PC-3 (cell line): ENCODE measurements around the gene CD300LG. TPM values are rescaled to one million over a fixed set of nuclear protein-coding genes. Genes with fewer than 3 reads are reported as not detected.

Experiments used
- ATAC-seq: fragments of 200-7000 bp; cut with Tn5 transposase; 2 replicates; pipeline ENCODE4 v1.9.1; 2020; ENCODE audit warnings: mild to moderate bottlenecking, moderate library complexity
- BruUV-seq: library from RNA; stranded (reverse); fragments of 400-500 nt; replicated peaks from 2 replicates; lab custom pipeline; 2021; lab: Mats Ljungman, UMichigan
- CTCF ChIA-PET: fragments of 300-600 bp; sonication (Branson Sonifier 250); formaldehyde crosslinking; loops from one replicate; lab custom pipeline; 2022; ENCODE audit warnings: antibody characterized with exemption; lab: Charles Lee
- POLR2A ChIA-PET: fragments of 300-600 bp; sonication (Branson Sonifier 250); formaldehyde crosslinking; loops from one replicate; lab custom pipeline; 2022; ENCODE audit warnings: antibody characterized with exemption; ENCODE audit not compliant: unreplicated experiment; lab: Charles Lee
- DNase-seq: peaks from one replicate; pipeline ENCODE4 v3.0.0-alpha.2; 2015
- H2AFZ ChIP-seq: fragments of 300-600 bp; sonication (generic); 2 replicates; pipeline ENCODE4 v1.6.0; 2016; ENCODE audit warnings: antibody characterized with exemption, low read length
- H3F3A ChIP-seq: fragments of 300-600 bp; sonication (generic); one replicate; pipeline ENCODE4 v1.6.0; 2017; ENCODE audit warnings: antibody characterized with exemption, low read length, control low read depth, mild to moderate bottlenecking; ENCODE audit not compliant: unreplicated experiment
- H3K27ac ChIP-seq: fragments of 300-600 bp; sonication (generic); 2 replicates; pipeline ENCODE4 v1.5.1; 2016; ENCODE audit warnings: mild to moderate bottlenecking, low read length
- H3K27me3 ChIP-seq: fragments of 300-600 bp; sonication (generic); 2 replicates; pipeline ENCODE4 v1.6.1; 2016; ENCODE audit warnings: low read length, mixed read lengths
- H3K36me3 ChIP-seq: fragments of 300-600 bp; sonication (generic); 2 replicates; pipeline ENCODE4 v1.6.1; 2016; ENCODE audit warnings: low read depth, mixed run types, low read length, mixed read lengths
- H3K4me1 ChIP-seq: fragments of 300-600 bp; sonication (generic); 2 replicates; pipeline ENCODE4 v1.5.1; 2016; ENCODE audit warnings: low read length; ENCODE audit not compliant: insufficient read depth
- H3K4me2 ChIP-seq: fragments of 300-600 bp; sonication (generic); 2 replicates; pipeline ENCODE4 v1.6.0; 2016; ENCODE audit warnings: low read length
- H3K4me3 ChIP-seq: fragments of 300-600 bp; sonication (generic); 2 replicates; pipeline ENCODE4 v1.5.1; 2016; ENCODE audit warnings: mild to moderate bottlenecking, low read length, mixed read lengths
- H3K79me2 ChIP-seq: fragments of 300-600 bp; sonication (generic); 2 replicates; pipeline ENCODE4 v1.6.1; 2017; ENCODE audit warnings: low read length, mixed read lengths
- H3K9ac ChIP-seq: fragments of 300-600 bp; sonication (generic); 2 replicates; pipeline ENCODE4 v1.6.0; 2016; ENCODE audit warnings: mild to moderate bottlenecking, low read length
- H3K9me2 ChIP-seq: fragments of 300-600 bp; sonication (generic); replicated peaks from 2 replicates; pipeline ENCODE4 v1.6.1; 2016; ENCODE audit warnings: mixed run types, low read length, mixed read lengths
- H3K9me3 ChIP-seq: fragments of 300-600 bp; sonication (generic); 2 replicates; pipeline ENCODE4 v1.6.1; 2016; ENCODE audit warnings: low read length, mixed read lengths
- H4K20me1 ChIP-seq: fragments of 300-600 bp; sonication (generic); 2 replicates; pipeline ENCODE4 v1.6.1; 2016; ENCODE audit warnings: low read length, mixed read lengths
- EZH2 ChIP-seq: fragments of 300-600 bp; sonication (generic); IDR thresholded peaks from one replicate; pipeline ENCODE4 v1.6.1; 2017; ENCODE audit warnings: antibody characterized with exemption, mild to moderate bottlenecking, low read length; ENCODE audit not compliant: unreplicated experiment
- EZH2phosphoT487 ChIP-seq: fragments of 300-600 bp; sonication (generic); IDR thresholded peaks from 2 replicates; pipeline ENCODE4 v1.6.1; 2018; ENCODE audit warnings: mild to moderate bottlenecking, antibody characterized with exemption, low read length, borderline replicate concordance
- intact Hi-C: fragments of 100-400 bp; cut with micrococcal nuclease; formaldehyde crosslinking; loops from 2 replicates; pipeline ENCODE4 v1.9.0; 2023
- total RNA-seq: library from RNA; depleted of rRNA; stranded (reverse); fragments of >200 nt; gene quantifications from 2 replicates; pipeline ENCODE4 v1.2.3, GENCODE V29; 2014
- TF ChIP-seq, protein P1 (sequence below): fragments of 300-600 bp; sonication (generic); conservative IDR thresholded peaks from 2 replicates; pipeline ENCODE4 v1.5.1; 2017; ENCODE audit warnings: antibody characterized with exemption, low read depth, mild to moderate bottlenecking, low read length

CD300LG gene
- total RNA-seq, 1 experiment from 2014 or later, result not detected

DNA sequence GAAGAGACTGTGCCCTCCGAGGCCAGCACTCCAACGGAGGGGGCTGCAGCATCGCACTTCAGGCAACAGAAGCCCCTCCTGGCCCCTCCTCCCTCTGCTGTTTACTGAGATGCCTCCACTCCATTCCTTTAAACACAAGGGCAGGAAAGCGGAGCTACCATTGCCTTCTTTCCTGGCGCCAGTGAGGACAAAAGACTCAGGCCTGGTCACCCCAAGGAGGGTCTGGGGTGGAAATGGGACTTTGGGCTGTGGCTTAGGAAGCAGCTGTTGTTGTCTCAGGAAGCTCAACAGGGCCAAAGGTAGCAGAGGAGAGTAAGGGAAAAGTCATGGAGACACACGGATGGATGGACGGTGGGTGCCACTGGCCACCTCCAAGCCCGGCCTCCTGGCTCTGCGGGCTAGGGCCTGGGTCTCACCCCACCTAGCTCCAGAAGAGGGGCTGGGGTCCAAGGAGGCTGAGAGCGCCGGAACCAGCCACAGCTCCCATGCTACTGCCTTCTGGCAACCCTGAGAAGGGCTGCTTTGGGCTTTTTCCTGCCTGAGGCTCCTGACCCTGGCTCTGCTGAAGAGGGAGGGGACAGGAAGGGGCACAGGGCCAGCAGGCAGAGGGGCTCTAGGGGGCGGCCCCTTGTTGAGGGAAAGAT lies 11.1 kb downstream of the CD300LG start:
- Histone ChIP-seq H3K4me2 (no peak overlapping the region), H4K20me1 (no peaks in the 10 kb centered on the region), H2AFZ (no peak overlapping the region), H3F3A (no peaks in the 10 kb centered on the region), H3K9ac (no peak overlapping the region), H3K4me1 (no peaks in the 10 kb centered on the region), H3K9me3 (no peaks in the 10 kb centered on the region), H3K4me3 (no peak overlapping the region), H3K27ac (no peak overlapping the region), H3K9me2 (no peaks in the 10 kb centered on the region), H3K36me3 (no peaks in the 10 kb centered on the region), H3K79me2 (no peaks in the 10 kb centered on the region), H3K27me3 (peaks cover 54% of the 10 kb centered on the region)
- intact Hi-C loops, result no loop called here
- no TSS peak for BruUV-seq
- ChIA-PET CTCF (no interaction called here), POLR2A (no interaction called here)
- TF ChIP-seq, protein P1, sequence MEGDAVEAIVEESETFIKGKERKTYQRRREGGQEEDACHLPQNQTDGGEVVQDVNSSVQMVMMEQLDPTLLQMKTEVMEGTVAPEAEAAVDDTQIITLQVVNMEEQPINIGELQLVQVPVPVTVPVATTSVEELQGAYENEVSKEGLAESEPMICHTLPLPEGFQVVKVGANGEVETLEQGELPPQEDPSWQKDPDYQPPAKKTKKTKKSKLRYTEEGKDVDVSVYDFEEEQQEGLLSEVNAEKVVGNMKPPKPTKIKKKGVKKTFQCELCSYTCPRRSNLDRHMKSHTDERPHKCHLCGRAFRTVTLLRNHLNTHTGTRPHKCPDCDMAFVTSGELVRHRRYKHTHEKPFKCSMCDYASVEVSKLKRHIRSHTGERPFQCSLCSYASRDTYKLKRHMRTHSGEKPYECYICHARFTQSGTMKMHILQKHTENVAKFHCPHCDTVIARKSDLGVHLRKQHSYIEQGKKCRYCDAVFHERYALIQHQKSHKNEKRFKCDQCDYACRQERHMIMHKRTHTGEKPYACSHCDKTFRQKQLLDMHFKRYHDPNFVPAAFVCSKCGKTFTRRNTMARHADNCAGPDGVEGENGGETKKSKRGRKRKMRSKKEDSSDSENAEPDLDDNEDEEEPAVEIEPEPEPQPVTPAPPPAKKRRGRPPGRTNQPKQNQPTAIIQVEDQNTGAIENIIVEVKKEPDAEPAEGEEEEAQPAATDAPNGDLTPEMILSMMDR, result no peak
- TF ChIP-seq EZH2, result no peak
- no peak for TF ChIP-seq EZH2phosphoT487
- ATAC-seq, result no peak
- DNase-seq, result no peak

DNA sequence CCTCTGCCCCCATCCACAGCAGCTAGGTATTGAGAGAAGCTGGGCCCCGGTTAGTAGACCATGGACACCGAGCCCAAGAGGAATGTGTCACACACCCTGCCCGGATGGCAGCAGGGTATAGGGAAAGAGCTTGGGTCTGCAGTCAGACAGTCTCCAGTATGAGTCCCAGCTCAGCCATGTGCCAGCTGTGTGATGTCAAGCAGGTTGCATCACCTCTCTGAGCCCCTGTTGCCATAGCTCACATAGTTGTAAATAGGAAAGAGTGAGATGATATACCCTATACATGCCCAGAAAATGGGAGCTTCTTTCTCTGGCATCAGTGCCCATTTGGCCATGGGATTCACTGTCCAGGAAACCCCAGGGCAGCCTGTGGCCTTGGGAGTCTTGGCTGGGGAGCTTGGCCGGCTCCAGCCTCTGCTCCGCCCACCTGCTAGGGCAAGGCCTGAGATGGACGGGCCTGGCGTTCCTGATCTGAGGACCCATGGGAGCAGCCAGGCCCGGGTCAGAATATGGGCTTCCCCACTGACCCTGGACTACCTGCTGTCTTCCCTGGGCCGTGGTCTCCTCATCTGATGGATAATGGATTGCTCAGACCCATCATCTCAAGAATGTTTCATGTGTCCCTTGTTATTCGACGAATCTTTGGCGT lies 13.2 kb downstream of the CD300LG start:
- no peaks in the 10 kb centered on the region for H3K9me2 ChIP-seq
- H3K9ac ChIP-seq, result no peak overlapping the region
- H3F3A ChIP-seq, result no peaks in the 10 kb centered on the region
- intact Hi-C loops, result no loop called here
- BruUV-seq, result no TSS peak
- no peak overlapping the region for H3K4me2 ChIP-seq
- H3K4me3 ChIP-seq, result no peak overlapping the region
- H4K20me1 ChIP-seq, result no peaks in the 10 kb centered on the region
- no peaks in the 10 kb centered on the region for H3K9me3 ChIP-seq
- POLR2A ChIA-PET, result no interaction called here
- no peak for TF ChIP-seq EZH2
- TF ChIP-seq EZH2phosphoT487, result no peak
- TF ChIP-seq, protein P1, result no peak
- no peaks in the 10 kb centered on the region for H3K79me2 ChIP-seq
- DNase-seq (no peak), ATAC-seq (no peak; the same call in 1 of the 2 replicates)
- CTCF ChIA-PET, result no interaction called here
- no peaks in the 10 kb centered on the region for H3K36me3 ChIP-seq
- no peak overlapping the region for H2AFZ ChIP-seq
- no peak overlapping the region for H3K27ac ChIP-seq
- H3K27me3 ChIP-seq, result peaks cover 59% of the 10 kb centered on the region
- H3K4me1 ChIP-seq, result no peaks in the 10 kb centered on the region
